ENCODE measurements around the gene FCRL3. TPM values are rescaled to one million over a fixed set of nuclear protein-coding genes. Genes with fewer than 3 reads are reported as not detected.
A peak's percentile ranks its signal among the peaks of the same experiment; 100 is the strongest.

Gene FCRL3
- total RNA-seq, 1 experiment from 2014 or later = not detected

GRCh38 chr1:157691285-157691920, 9.2 kb downstream of the FCRL3 start:
- POLR2A ChIA-PET = no interaction called here

GRCh38 chr1:157682710-157683437, 17.7 kb downstream of the FCRL3 start:
- in situ Hi-C loops (cut with HindIII; ENCODE audit: low pct_unique_long_range_greater_than_20kb, low sequenced_read_pairs) = no loop called here

More at GRCh38 chr1:157691285-157691920, 9.2 kb downstream of the FCRL3 start:
- Histone ChIP-seq H3K36me3 (ENCODE audit: control insufficient read depth, insufficient read depth, low read length) (no peaks in the 10 kb centered on the region), H3K27ac (ENCODE audit: low read length) (no peak overlapping the region), H3K27me3 (ENCODE audit: control insufficient read depth, insufficient read depth, low read length) (no peaks in the 10 kb centered on the region), H3K4me3 (ENCODE audit: low read depth in 2 of 2, low read length in 2 of 2) (no peak overlapping the region), H3K4me1 (ENCODE audit: control insufficient read depth, insufficient read depth, low read length) (no peaks in the 10 kb centered on the region), H3K9me3 (ENCODE audit: control insufficient read depth, insufficient read depth, low read depth, low read length) (no peaks in the 10 kb centered on the region)
- TF ChIP-seq TCF7L2 (IDR thresholded peaks at IDR 0.05; ENCODE audit: low read depth, low read length) = no peak
- TF ChIP-seq, protein P1, sequence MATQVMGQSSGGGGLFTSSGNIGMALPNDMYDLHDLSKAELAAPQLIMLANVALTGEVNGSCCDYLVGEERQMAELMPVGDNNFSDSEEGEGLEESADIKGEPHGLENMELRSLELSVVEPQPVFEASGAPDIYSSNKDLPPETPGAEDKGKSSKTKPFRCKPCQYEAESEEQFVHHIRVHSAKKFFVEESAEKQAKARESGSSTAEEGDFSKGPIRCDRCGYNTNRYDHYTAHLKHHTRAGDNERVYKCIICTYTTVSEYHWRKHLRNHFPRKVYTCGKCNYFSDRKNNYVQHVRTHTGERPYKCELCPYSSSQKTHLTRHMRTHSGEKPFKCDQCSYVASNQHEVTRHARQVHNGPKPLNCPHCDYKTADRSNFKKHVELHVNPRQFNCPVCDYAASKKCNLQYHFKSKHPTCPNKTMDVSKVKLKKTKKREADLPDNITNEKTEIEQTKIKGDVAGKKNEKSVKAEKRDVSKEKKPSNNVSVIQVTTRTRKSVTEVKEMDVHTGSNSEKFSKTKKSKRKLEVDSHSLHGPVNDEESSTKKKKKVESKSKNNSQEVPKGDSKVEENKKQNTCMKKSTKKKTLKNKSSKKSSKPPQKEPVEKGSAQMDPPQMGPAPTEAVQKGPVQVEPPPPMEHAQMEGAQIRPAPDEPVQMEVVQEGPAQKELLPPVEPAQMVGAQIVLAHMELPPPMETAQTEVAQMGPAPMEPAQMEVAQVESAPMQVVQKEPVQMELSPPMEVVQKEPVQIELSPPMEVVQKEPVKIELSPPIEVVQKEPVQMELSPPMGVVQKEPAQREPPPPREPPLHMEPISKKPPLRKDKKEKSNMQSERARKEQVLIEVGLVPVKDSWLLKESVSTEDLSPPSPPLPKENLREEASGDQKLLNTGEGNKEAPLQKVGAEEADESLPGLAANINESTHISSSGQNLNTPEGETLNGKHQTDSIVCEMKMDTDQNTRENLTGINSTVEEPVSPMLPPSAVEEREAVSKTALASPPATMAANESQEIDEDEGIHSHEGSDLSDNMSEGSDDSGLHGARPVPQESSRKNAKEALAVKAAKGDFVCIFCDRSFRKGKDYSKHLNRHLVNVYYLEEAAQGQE (IDR thresholded peaks at IDR 0.05; ENCODE audit: insufficient read depth in 1 of 2, low read depth in 2 of 2, low read length in 1 of 2) = no peak
- TF ChIP-seq, protein P2, sequence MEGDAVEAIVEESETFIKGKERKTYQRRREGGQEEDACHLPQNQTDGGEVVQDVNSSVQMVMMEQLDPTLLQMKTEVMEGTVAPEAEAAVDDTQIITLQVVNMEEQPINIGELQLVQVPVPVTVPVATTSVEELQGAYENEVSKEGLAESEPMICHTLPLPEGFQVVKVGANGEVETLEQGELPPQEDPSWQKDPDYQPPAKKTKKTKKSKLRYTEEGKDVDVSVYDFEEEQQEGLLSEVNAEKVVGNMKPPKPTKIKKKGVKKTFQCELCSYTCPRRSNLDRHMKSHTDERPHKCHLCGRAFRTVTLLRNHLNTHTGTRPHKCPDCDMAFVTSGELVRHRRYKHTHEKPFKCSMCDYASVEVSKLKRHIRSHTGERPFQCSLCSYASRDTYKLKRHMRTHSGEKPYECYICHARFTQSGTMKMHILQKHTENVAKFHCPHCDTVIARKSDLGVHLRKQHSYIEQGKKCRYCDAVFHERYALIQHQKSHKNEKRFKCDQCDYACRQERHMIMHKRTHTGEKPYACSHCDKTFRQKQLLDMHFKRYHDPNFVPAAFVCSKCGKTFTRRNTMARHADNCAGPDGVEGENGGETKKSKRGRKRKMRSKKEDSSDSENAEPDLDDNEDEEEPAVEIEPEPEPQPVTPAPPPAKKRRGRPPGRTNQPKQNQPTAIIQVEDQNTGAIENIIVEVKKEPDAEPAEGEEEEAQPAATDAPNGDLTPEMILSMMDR (IDR thresholded peaks at IDR 0.05) = peak; percentile 79
- no TSS peak for BruUV-seq (replicated peaks)
- ATAC-seq (peak; percentile 84), DNase-seq (ENCODE audit: low read depth, low spot score) (peak; percentile 15)
- intact Hi-C loops (cut with micrococcal nuclease; ENCODE audit: unreplicated experiment) = loop anchor here (1.0 kb wide), 1 partner anchor 111 kb away; no protein-coding TSS in a partner anchor
- CTCF ChIA-PET = interaction anchor here (0.7 kb wide), 1 partner anchor 111 kb away, joined by 5 read pairs; no protein-coding TSS in a partner anchor
- in situ Hi-C loops (cut with HindIII; ENCODE audit: low pct_unique_long_range_greater_than_20kb, low sequenced_read_pairs) = no loop called here

More at GRCh38 chr1:157682710-157683437, 17.7 kb downstream of the FCRL3 start:
- ChIA-PET CTCF (no interaction called here), POLR2A (no interaction called here)
- no peaks in the 10 kb centered on the region for H3K4me1 ChIP-seq (ENCODE audit: control insufficient read depth, insufficient read depth, low read length)
- no peaks in the 10 kb centered on the region for H3K36me3 ChIP-seq (ENCODE audit: control insufficient read depth, insufficient read depth, low read length)
- H3K9me3 ChIP-seq (ENCODE audit: control insufficient read depth, insufficient read depth, low read depth, low read length) = no peaks in the 10 kb centered on the region
- no peaks in the 10 kb centered on the region for H3K27me3 ChIP-seq (ENCODE audit: control insufficient read depth, insufficient read depth, low read length)
- DNase-seq (ENCODE audit: low read depth, low spot score) = no peak
- ATAC-seq = no peak
- no peak overlapping the region for H3K4me3 ChIP-seq (ENCODE audit: low read depth in 2 of 2, low read length in 2 of 2)
- H3K27ac ChIP-seq (ENCODE audit: low read length) = no peak overlapping the region
- BruUV-seq (replicated peaks) = no TSS peak
- TF ChIP-seq, protein P1 (IDR thresholded peaks at IDR 0.05; ENCODE audit: insufficient read depth in 1 of 2, low read depth in 2 of 2, low read length in 1 of 2) = no peak
- TF ChIP-seq, protein P2 (IDR thresholded peaks at IDR 0.05) = no peak
- TF ChIP-seq TCF7L2 (IDR thresholded peaks at IDR 0.05; ENCODE audit: low read depth, low read length) (no peak), POLR2AphosphoS5 (IDR thresholded peaks at IDR 0.05; ENCODE audit: low read depth, low read length) (no peak), SIN3A (IDR thresholded peaks at IDR 0.05; ENCODE audit: borderline replicate concordance, insufficient read depth, low read depth, low read length) (no peak)
- intact Hi-C loops (cut with micrococcal nuclease; ENCODE audit: unreplicated experiment) = no loop called here
